ENCODE results near the gene COL18A1.
A peak's percentile ranks its signal among the peaks of the same experiment; 100 is the strongest.

Gene COL18A1

DNA sequence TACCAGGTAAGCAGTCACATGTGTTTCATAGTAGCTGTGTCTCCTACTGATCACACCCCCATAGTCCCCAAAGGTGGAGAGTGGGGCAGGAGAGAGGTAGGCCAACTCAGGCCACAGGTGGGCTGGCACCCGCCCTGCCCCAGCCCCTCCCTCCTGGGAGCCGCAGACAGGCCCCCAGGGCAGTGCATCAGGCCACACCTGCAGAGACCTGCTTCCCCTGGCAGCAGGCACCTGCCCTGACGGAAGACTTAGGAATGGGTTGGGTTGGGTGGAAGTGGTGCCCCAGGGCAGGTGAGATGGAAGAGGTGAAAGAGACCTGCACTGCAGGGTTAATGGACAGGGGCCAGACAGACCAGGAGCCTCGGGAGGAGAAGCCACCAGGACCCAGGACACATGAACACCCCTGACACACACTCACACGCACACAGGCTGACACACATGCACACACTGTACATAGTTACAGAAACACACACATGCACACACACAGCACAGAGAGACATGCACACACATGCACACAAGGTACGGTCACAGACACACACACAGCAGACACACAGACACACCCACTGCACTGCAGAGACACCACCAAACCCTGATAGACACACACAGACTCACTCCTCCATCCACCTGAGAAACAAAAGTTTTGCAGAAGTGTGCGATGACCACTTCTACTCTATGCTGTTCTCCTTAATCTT, 1.7 kb upstream of the COL18A1 start:
- no peak overlapping the region for H3K4me3 ChIP-seq (ENCODE audit: low read length)
- TF ChIP-seq, protein P1, sequence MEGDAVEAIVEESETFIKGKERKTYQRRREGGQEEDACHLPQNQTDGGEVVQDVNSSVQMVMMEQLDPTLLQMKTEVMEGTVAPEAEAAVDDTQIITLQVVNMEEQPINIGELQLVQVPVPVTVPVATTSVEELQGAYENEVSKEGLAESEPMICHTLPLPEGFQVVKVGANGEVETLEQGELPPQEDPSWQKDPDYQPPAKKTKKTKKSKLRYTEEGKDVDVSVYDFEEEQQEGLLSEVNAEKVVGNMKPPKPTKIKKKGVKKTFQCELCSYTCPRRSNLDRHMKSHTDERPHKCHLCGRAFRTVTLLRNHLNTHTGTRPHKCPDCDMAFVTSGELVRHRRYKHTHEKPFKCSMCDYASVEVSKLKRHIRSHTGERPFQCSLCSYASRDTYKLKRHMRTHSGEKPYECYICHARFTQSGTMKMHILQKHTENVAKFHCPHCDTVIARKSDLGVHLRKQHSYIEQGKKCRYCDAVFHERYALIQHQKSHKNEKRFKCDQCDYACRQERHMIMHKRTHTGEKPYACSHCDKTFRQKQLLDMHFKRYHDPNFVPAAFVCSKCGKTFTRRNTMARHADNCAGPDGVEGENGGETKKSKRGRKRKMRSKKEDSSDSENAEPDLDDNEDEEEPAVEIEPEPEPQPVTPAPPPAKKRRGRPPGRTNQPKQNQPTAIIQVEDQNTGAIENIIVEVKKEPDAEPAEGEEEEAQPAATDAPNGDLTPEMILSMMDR (conservative IDR thresholded peaks at IDR 0.05; ENCODE audit: low read depth, low read length): no peak
- no peak for DNase-seq (ENCODE audit: low read depth)

DNA sequence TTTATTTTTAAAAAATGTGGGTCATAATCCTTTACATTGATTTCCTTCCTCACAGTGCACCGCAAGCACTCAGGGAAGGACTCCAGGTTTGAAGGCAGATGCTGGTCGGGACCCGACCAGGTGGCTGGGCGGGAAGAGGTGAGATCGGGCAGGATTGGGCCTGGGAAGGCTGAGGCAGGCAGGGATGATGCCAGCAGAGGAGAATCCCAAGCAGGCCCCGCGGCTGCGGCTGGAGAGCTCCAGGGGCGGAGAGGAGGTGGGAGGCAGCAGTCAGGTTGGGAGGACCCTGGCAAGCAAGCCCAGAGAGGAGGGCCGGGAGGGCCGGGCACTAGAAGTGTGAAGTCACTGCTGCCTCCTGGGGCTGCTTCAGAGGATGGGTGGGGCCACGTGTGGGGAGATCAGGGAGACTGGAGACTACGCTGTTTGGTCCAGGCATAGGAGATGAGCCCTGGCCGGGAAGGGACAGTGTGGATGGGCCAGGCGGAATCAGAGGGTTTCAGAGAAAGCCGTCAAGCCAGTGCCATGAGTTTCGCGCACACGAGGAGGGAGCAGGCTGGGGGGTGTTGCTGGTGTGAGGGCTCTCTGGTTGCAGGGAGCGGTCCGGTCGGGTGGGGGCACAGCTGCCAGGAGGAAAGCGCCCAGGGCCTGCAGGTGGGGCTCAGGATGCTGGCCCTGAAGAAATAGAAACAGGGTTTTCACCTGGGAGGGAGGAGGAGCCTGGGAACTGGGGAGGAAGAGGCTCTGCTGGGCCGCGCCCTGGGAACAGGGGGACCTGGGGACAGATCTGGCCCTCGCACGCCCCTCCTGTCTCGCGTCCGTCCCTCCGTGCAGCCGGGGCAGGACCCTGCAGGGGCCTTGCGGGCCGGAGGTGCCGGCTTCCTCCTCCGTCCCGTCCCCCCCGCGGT, 888 bp upstream of the COL18A1 start:
- H3K4me3 ChIP-seq (ENCODE audit: low read length): peak overlapping the region; percentile 46

DNA sequence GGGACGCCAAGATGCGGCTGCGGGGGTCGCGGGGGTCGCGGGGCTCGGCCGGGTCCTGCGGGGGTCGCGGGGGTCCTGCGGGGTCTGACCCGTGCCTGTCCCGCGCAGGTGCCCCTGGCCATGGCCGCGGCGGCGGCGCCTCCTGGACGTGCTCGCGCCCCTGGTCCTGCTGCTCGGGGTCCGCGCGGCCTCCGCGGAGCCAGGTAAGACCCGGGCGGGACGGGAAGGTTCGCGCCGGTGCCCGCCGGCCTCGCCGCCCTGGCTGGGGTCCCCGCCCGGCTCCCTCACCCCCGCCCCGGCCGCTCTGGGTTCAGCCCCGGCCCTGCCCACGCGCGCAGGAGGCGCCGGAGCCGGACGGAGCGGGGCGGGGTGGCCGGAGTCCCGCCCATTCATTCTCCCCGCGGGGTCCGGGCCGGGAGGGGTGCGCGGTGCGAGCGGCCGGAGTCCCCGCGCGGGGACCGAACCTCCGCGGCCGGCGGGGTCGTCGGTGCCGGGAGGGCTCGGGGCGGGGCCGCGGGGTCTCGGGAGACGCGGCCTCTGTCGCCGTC, 380 bp downstream of the COL18A1 start:
- H3K4me3 ChIP-seq (ENCODE audit: low read length): peak overlapping the region; percentile 83
- DNase-seq (ENCODE audit: low read depth): no peak
- TF ChIP-seq, protein P1 (conservative IDR thresholded peaks at IDR 0.05; ENCODE audit: low read depth, low read length): no peak

More for the DNA sequence above, 888 bp upstream of the COL18A1 start:
- DNase-seq (ENCODE audit: low read depth): no peak
- TF ChIP-seq, protein P1 (conservative IDR thresholded peaks at IDR 0.05; ENCODE audit: low read depth, low read length): no peak

DNA sequence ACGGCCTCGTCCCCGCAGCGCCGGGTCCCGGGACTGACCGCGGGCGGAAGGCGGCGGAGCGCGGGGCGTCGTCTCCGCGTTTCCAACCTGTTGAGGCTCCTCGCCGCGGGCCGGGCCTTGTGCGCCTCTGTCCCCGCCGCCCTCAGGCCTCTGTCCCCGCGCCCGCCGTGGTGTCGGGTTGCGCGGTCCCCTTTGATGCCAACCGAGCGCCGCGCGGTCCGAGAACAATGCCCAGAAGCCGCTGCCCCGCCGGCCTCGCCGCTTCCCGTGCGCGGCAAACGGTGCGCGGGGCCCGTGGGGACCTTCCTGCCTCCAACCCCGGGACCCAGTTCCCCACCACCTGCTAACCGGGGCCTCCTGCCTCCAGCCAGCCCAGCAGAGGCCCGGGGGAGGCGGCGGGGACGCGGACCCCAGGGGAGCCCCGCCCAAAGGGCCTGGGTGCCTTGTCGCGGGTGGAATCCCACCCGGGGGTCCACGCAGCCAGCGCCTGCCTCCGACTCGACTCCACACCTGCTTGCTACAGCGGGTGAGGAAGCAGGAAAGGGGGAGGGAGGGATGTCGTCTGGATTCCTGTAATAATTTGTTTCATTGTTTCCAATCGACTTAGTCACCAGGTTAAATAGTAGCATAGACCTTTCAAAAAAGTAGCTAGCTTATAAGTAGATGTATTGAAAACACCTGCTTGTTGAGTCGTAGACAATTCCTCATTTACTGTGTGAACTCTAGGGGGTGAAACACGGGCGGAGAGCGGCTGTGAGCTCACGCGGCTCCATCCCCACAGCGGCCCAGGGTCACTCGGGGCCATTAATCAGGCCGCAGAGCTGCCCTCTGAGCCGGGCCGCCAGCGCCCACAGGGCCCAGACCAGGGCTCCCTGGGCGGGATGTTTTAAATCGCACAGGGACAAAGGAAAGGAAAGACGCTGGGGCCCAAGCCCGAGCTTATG, 1.1 kb downstream of the COL18A1 start:
- no peak for DNase-seq (ENCODE audit: low read depth)
- peak overlapping the region; percentile 83 for H3K4me3 ChIP-seq (ENCODE audit: low read length)
- TF ChIP-seq, protein P1 (conservative IDR thresholded peaks at IDR 0.05; ENCODE audit: low read depth, low read length): no peak

DNA sequence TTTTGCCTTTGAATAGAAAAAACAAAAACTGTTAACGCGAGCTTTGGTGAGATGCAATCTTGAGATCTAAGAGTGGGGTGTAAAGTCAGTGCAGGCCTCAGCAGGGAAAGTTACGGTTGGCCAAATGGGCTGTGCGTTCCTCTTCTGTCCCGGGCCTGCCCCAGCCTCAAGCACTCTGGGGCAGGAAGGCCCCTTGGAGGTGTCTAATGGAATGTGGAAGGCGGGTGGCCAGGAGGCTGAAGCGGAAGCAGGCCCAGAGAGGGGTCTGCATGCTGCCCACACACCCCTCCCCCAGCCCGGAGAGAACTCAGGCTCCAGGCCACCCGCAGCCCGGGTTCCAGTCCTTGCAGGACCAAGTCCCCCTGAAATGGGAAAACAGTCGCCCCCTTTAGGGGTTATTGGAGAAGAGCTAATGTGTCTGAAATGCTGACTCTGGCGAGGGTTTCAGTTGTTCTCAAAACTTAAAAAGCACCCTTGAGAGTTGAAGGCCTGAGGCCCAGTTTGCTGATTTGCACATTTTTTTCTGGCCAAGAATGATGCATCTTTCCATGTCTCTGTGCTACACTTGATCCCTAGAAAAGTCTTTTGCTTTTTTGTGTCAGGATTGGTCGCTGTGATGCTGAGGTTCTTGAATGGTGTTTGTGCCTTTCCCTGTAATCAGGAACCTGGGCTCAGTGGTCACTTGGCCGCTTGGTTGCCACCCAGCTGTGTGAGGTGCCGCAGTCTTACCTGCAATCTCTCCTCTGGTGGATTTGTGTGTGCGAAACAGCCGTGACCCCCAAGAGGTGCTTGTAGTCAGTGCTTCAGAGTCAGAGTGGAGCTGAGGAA, 2.0 kb downstream of the COL18A1 start:
- TF ChIP-seq, protein P1 (conservative IDR thresholded peaks at IDR 0.05; ENCODE audit: low read depth, low read length): peak; percentile 31
- DNase-seq (ENCODE audit: low read depth): no peak
- H3K4me3 ChIP-seq (ENCODE audit: low read length): peak overlapping the region; percentile 83

Measured in retinal pigment epithelial cell (primary cell).